Stomach (tissue), 9 donors: Measurements from ENCODE around the gene PAXIP1. TPM values are rescaled to one million over a fixed set of nuclear protein-coding genes. Genes with fewer than 3 reads are reported as not detected.

Experiments used
- DNase-seq, 2 donors: peaks; one replicate each; pipeline versions ENCODE4 v3.0.0 to v3.0.0-alpha.2; 2013 to 2019
- H3K27ac ChIP-seq, 5 donors: fragments of 200-600 bp in 4 of 5; sonication (generic) in 4 of 5; one replicate each; pipeline ENCODE4 v1.5.1; 2013 to 2019; ENCODE audit warnings: mild to moderate bottlenecking in 1 of 5, moderate library complexity in 1 of 5
- H3K27me3 ChIP-seq, 3 donors: fragments of 200-600 bp; sonication (generic); one replicate each; pipeline ENCODE4 v1.5.1; 2017 to 2019; ENCODE audit warnings: mixed run types in 1 of 3
- H3K36me3 ChIP-seq, 4 donors: fragments of 200-600 bp; sonication (generic); 1 replicate in 3 of 4; 2 replicates in 1 of 4; pipeline ENCODE4 v1.5.1; 2016 to 2019
- H3K4me1 ChIP-seq, 4 donors: fragments of 200-600 bp; sonication (generic); one replicate each; pipeline ENCODE4 v1.5.1; 2016 to 2019
- H3K4me3 ChIP-seq, 4 donors: fragments of 200-600 bp; sonication (generic) in 3 of 4; one replicate each; pipeline ENCODE4 v1.5.1; 2016 to 2019; ENCODE audit warnings: mild to moderate bottlenecking in 1 of 4
- H3K9me3 ChIP-seq, 4 donors: fragments of 200-600 bp; sonication (generic); one replicate each; pipeline ENCODE4 v1.5.1; 2016 to 2019
- CTCF ChIP-seq, 7 experiments: fragments of 450-650 bp in 4 of 7; fragments of 200-600 bp in 3 of 7; sonication (generic) in 3 of 7; IDR thresholded peaks; one replicate each; pipeline ENCODE4 v1.5.1; 2016 to 2019; ENCODE audit warnings: antibody characterized with exemption in 7 of 7, control low read depth in 2 of 7, mild to moderate bottlenecking in 1 of 7
- EP300 ChIP-seq: sonication (generic); formaldehyde crosslinking; IDR thresholded peaks from one replicate; pipeline ENCODE4 v1.6.1; 2017; ENCODE audit warnings: antibody characterized with exemption
- POLR2A ChIP-seq, 4 donors: fragments of 450-650 bp; IDR thresholded peaks; one replicate each; pipeline ENCODE4 v1.6.1; 2016; ENCODE audit warnings: antibody characterized with exemption in 4 of 4, control low read depth in 2 of 4, mild to moderate bottlenecking in 1 of 4, moderate library complexity in 1 of 4
- POLR2AphosphoS5 ChIP-seq, 3 donors: sonication (generic); formaldehyde crosslinking; IDR thresholded peaks; one replicate each; pipeline ENCODE4 v1.6.1; 2016; ENCODE audit warnings: antibody characterized with exemption in 3 of 3
- WGBS, 5 donors: extraction: QIAGEN DNeasy Blood & Tissue Kit in 3 of 5; methylation state at CpG; one replicate each; pipeline versions ENCODE4 v1.1.5 to v1.1.7; 2013 to 2018; 5-methylcytosine and 5-hydroxymethylcytosine counted together
- intact Hi-C: fragments of 100-400 bp; cut with DNase I; formaldehyde crosslinking; loops from one replicate; pipeline ENCODE4 v1.15.1; 2023; ENCODE audit warnings: low total_unique reads
- polyA plus RNA-seq, 3 donors: library from polyadenylated mRNA; stranded (reverse); fragments of 200-250 nt; gene quantifications; one replicate each; pipeline ENCODE4 v1.2.3, GENCODE V29; 2013
- total RNA-seq, 5 donors: library from RNA; depleted of rRNA; stranded (reverse); fragments of >200 nt; gene quantifications; one replicate each; pipeline versions ENCODE4 v1.1.0 to v1.2.3, GENCODE V29; 2014 to 2016
- donor health status: healthy with polysubstance abuse.
- donor health status: Bipolar disorder and iron deficiency.
- donor health status: healthy.

Gene PAXIP1
- total and polyA plus RNA-seq, 8 donors: 0.87 to 24.1 (median 4.6) TPM

GRCh38 chr7:155001756-155002410, 1.0 kb downstream of the PAXIP1 start:
- intact Hi-C loops: loop anchor here (10.0 kb wide), 1 partner anchor 77 kb away; no protein-coding TSS in a partner anchor
- TF ChIP-seq POLR2A (IDR thresholded peaks at IDR 0.05) (no peak), POLR2AphosphoS5 (IDR thresholded peaks at IDR 0.05) (no peak), CTCF (IDR thresholded peaks at IDR 0.05) (no peak), EP300 (no peak)
- H3K27me3 ChIP-seq: no peaks in the 10 kb centered on the region
- DNase-seq: peak in 1 of 2 donors; percentile 32
- peak overlapping the region in 4 of 5 donors; percentile 38 to 96 (median 72) for H3K27ac ChIP-seq
- H3K36me3 ChIP-seq: peaks cover 0 to 29% (median 26%) of the 10 kb centered on the region in 4 donors
- peaks cover 13 to 37% (median 25%) of the 10 kb centered on the region in 4 donors for H3K4me1 ChIP-seq
- no peaks in the 10 kb centered on the region for H3K9me3 ChIP-seq
- WGBS, 5 donors: 15 to 32% (median 15%) methylated on average over 11 to 24 of the region's 24 CpGs
- peak overlapping the region; percentile 86 to 99 (median 94) for H3K4me3 ChIP-seq

GRCh38 chr7:155000795-155001194, 2.1 kb downstream of the PAXIP1 start:
- H3K27me3 ChIP-seq: no peaks in the 10 kb centered on the region
- 72 to 85% (median 77%) methylated on average over 2 of the region's 2 CpGs for WGBS, 5 donors
- DNase-seq: peak in 1 of 2 donors; percentile 11
- no peaks in the 10 kb centered on the region for H3K9me3 ChIP-seq
- H3K36me3 ChIP-seq: peaks cover 0 to 32% (median 31%) of the 10 kb centered on the region in 4 donors
- TF ChIP-seq CTCF (IDR thresholded peaks at IDR 0.05): no peak
- no peak for TF ChIP-seq POLR2AphosphoS5 (IDR thresholded peaks at IDR 0.05)
- TF ChIP-seq EP300: no peak
- no peak for TF ChIP-seq POLR2A (IDR thresholded peaks at IDR 0.05)
- intact Hi-C loops: loop anchor here (10.0 kb wide), 1 partner anchor 76 kb away; no protein-coding TSS in a partner anchor
- no peak overlapping the region for H3K4me3 ChIP-seq
- no peak overlapping the region for H3K27ac ChIP-seq
- peaks cover 13 to 37% (median 25%) of the 10 kb centered on the region in 4 donors for H3K4me1 ChIP-seq

- Histone ChIP-seq H3K9me3 (no peaks in the 10 kb centered on the region), H3K4me1 (peaks cover 8 to 22% (median 16%) of the 10 kb centered on the region in 4 donors), H3K27ac (no peak overlapping the region), H3K4me3 (no peak overlapping the region), H3K36me3 (peaks cover 0 to 45% (median 41%) of the 10 kb centered on the region in 4 donors), H3K27me3 (no peaks in the 10 kb centered on the region)
- TF ChIP-seq POLR2AphosphoS5 (IDR thresholded peaks at IDR 0.05) (no peak), POLR2A (IDR thresholded peaks at IDR 0.05) (no peak), CTCF (IDR thresholded peaks at IDR 0.05) (no peak), EP300 (no peak)
- WGBS, 5 donors: 94 to 99% (median 95%) methylated on average over 3 of the region's 3 CpGs
- DNase-seq: no peak
- intact Hi-C loops: no loop called here
Measured at GRCh38 chr7:154998481-154998880, 4.4 kb downstream of the PAXIP1 start.

GRCh38 chr7:154997840-154998370, 5.0 kb downstream of the PAXIP1 start:
- no peak for DNase-seq
- no peak overlapping the region for H3K4me3 ChIP-seq
- intact Hi-C loops: no loop called here
- H3K27ac ChIP-seq: no peak overlapping the region
- H3K36me3 ChIP-seq: peaks cover 4 to 51% (median 47%) of the 10 kb centered on the region in 4 donors
- 85 to 89% (median 87%) methylated on average over 10 of the region's 10 CpGs for WGBS, 5 donors
- no peaks in the 10 kb centered on the region for H3K27me3 ChIP-seq
- H3K9me3 ChIP-seq: no peaks in the 10 kb centered on the region
- H3K4me1 ChIP-seq: peaks cover 8 to 22% (median 16%) of the 10 kb centered on the region in 4 donors
- TF ChIP-seq EP300 (no peak), CTCF (IDR thresholded peaks at IDR 0.05) (no peak), POLR2A (IDR thresholded peaks at IDR 0.05) (no peak), POLR2AphosphoS5 (IDR thresholded peaks at IDR 0.05) (no peak)
